Gastrocnemius medialis (tissue), 4 donors: ENCODE results near the gene SBK3. TPM values are rescaled to one million over a fixed set of nuclear protein-coding genes. Genes with fewer than 3 reads are reported as not detected.

ENCODE experiments used
- ATAC-seq, 2 donors: fragments of 150-250 bp; one replicate each; pipeline ENCODE4 v1.9.1; 2016
- DNase-seq, 2 donors: peaks; one replicate each; pipeline ENCODE4 v3.0.0-alpha.2; 2019
- H3K27ac ChIP-seq, 4 donors: fragments of 200-600 bp; sonication (generic); 1 replicate in 1 of 4; 2 replicates in 3 of 4; pipeline ENCODE4 v1.5.1; 2016 to 2018; ENCODE audit warnings: mild to moderate bottlenecking in 2 of 4, moderate library complexity in 1 of 4
- H3K27me3 ChIP-seq, 3 donors: fragments of 200-600 bp; sonication (generic) in 2 of 3; 1 replicate in 1 of 3; 2 replicates in 2 of 3; pipeline versions ENCODE4 v1.5.1 to v1.6.0; 2016 to 2019; ENCODE audit warnings: mild to moderate bottlenecking in 1 of 3, moderate library complexity in 1 of 3
- H3K36me3 ChIP-seq, 2 donors: fragments of 200-600 bp; sonication (generic) in 1 of 2; one replicate each; pipeline ENCODE4 v1.5.1; 2017 to 2018
- H3K4me1 ChIP-seq, 2 donors: fragments of 200-600 bp; sonication (generic) in 1 of 2; one replicate each; pipeline ENCODE4 v1.5.1; 2016 to 2017; ENCODE audit warnings: mild to moderate bottlenecking in 2 of 2
- H3K4me3 ChIP-seq, 4 donors: fragments of 200-600 bp; sonication (generic) in 3 of 4; 1 replicate in 1 of 4; 2 replicates in 3 of 4; pipeline ENCODE4 v1.5.1; 2016 to 2019; ENCODE audit warnings: mild to moderate bottlenecking in 2 of 4
- H3K9me3 ChIP-seq, 3 donors: fragments of 200-600 bp; sonication (generic) in 2 of 3; 1 replicate in 1 of 3; 2 replicates in 2 of 3; pipeline ENCODE4 v1.5.1; 2016 to 2019
- POLR2A ChIP-seq, 2 donors: fragments of 450-650 bp; IDR thresholded peaks; one replicate each; pipeline ENCODE4 v1.6.1; 2017; ENCODE audit warnings: antibody characterized with exemption in 2 of 2, mild to moderate bottlenecking in 2 of 2, moderate library complexity in 2 of 2
- in situ Hi-C, 4 donors: fragments of 200-750 bp; cut with MboI; loops; one replicate each; pipeline versions ENCODE4 v1.15.0 to v1.8.0; 2017; ENCODE audit warnings: low sequenced_read_pairs in 4 of 4
- intact Hi-C: fragments of 100-400 bp; cut with DNase I; formaldehyde crosslinking; loops from one replicate; pipeline ENCODE4 v1.15.1; 2023; ENCODE audit warnings: low total_unique reads
- total RNA-seq, 4 donors: library from RNA; depleted of rRNA; stranded (reverse); fragments of >200 nt; gene quantifications; one replicate each; pipeline versions ENCODE4 v1.1.0 to v1.2.3, GENCODE V29; 2016
- TF ChIP-seq, protein P1 (sequence below), 5 experiments: fragments of 450-650 bp in 3 of 5; fragments of 200-600 bp in 2 of 5; sonication (generic) in 2 of 5; IDR thresholded peaks in 4 of 5; conservative IDR thresholded peaks in 1 of 5; 1 replicate in 4 of 5; 2 replicates in 1 of 5; pipeline ENCODE4 v1.5.1; 2016 to 2019; ENCODE audit warnings: antibody characterized with exemption in 5 of 5, mild to moderate bottlenecking in 3 of 5, moderate library complexity in 3 of 5

SBK3 gene, protein sequence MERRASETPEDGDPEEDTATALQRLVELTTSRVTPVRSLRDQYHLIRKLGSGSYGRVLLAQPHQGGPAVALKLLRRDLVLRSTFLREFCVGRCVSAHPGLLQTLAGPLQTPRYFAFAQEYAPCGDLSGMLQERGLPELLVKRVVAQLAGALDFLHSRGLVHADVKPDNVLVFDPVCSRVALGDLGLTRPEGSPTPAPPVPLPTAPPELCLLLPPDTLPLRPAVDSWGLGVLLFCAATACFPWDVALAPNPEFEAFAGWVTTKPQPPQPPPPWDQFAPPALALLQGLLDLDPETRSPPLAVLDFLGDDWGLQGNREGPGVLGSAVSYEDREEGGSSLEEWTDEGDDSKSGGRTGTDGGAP
- total RNA-seq = 10 to 100 TPM in 1 of 4 donors, 1 to 10 TPM in 3; 3.1 to 24.1 (median 6.8) TPM

DNA sequence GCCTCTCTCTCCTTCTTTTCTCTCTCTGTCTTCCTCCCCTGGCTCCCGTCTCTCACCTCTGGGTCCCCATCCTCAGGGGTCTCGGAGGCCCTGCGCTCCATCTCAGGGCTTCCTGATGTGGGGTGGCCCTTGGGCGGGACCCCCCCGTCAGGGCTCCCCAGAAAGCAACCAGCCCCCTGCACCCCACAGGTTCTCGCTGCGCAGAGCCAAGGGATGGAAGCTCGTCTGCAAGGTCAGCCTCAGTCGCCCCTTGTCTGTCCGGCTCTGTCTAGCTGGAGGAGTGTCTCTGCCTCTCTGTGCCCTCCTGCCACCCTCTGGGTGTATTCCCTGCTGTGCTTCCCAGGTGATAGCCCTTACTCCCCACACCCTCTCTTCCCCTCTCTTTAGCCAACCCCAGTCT lies at the start of gene SBK3:
Gene SBK3, minus strand, starts transcription at position 101 of the 400 bp plus-strand sequence. Its CDS starts 0 bp downstream, at position 101.
- H3K27ac ChIP-seq = peak within 1 kb of the TSS; percentile 90 to 98 (median 94)
- H3K4me1 ChIP-seq = peaks cover 51 to 61% of the 10 kb centered on the region in 2 donors
- DNase-seq (no peak), ATAC-seq (no peak)
- in situ Hi-C loops (loop anchor here in 1 of 4 donors (5.0 kb wide), 1 partner anchor 52 kb away; the partner anchor contains the start of gene FIZ1), intact Hi-C loops (no loop called here)
- H3K9me3 ChIP-seq = no peaks in the 10 kb centered on the region
- H3K4me3 ChIP-seq = peak within 1 kb of the TSS in 3 of 4 donors; percentile 4 to 17 (median 7)
- no peak for TF ChIP-seq POLR2A (IDR thresholded peaks at IDR 0.05)
- TF ChIP-seq, protein P1, sequence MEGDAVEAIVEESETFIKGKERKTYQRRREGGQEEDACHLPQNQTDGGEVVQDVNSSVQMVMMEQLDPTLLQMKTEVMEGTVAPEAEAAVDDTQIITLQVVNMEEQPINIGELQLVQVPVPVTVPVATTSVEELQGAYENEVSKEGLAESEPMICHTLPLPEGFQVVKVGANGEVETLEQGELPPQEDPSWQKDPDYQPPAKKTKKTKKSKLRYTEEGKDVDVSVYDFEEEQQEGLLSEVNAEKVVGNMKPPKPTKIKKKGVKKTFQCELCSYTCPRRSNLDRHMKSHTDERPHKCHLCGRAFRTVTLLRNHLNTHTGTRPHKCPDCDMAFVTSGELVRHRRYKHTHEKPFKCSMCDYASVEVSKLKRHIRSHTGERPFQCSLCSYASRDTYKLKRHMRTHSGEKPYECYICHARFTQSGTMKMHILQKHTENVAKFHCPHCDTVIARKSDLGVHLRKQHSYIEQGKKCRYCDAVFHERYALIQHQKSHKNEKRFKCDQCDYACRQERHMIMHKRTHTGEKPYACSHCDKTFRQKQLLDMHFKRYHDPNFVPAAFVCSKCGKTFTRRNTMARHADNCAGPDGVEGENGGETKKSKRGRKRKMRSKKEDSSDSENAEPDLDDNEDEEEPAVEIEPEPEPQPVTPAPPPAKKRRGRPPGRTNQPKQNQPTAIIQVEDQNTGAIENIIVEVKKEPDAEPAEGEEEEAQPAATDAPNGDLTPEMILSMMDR (IDR thresholded peaks at IDR 0.05 in 4 of 5, conservative IDR thresholded peaks at IDR 0.05 in 1 of 5) = no peak
- no peaks in the 10 kb centered on the region for H3K36me3 ChIP-seq
- no peaks in the 10 kb centered on the region for H3K27me3 ChIP-seq

DNA sequence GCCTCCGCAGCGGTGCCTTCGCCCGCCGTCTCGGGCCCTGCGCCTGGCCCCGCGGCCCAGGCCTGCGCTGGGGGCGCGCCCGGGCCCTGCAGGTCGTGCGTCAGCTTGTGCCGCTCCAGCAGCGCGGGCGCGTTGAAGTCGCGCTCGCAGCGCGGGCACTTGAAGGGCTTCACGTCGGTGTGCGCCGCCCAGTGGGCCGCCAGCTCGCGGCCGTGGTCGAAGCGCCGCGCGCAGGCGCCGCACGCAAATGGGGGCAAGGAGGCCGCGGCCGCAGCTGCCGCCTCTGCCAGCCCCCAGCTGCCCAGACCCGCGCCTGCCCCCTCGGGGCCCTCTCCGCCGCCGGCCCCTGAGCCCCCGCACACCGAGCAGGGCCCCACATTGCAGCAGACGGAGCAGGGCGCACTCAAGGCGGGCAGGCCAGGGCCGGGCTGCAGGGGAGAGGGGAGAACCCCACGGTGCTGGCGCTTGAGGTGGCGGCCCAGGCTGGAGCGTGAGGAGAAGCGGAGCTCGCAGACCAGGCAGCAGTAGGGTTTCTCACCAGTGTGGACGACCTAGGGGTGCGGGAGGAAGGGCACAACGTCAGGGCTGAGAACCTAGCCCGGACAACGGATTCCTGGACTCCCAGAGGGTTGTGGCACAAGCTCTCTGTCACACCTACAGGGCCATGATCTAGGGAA lies 47.9 kb upstream of the SBK3 start:
- no peak for ATAC-seq
- TF ChIP-seq, protein P1 (IDR thresholded peaks at IDR 0.05 in 4 of 5, conservative IDR thresholded peaks at IDR 0.05 in 1 of 5) = no peak
- no peak for TF ChIP-seq POLR2A (IDR thresholded peaks at IDR 0.05)
- H3K4me1 ChIP-seq = peaks cover 7 to 14% of the 10 kb centered on the region in 2 donors
- intact Hi-C loops = no loop called here
- H3K9me3 ChIP-seq = no peaks in the 10 kb centered on the region
- H3K27me3 ChIP-seq = no peaks in the 10 kb centered on the region
- in situ Hi-C loops = no loop called here
- no peak overlapping the region for H3K4me3 ChIP-seq
- no peak for DNase-seq
- peaks cover 0 to 16% of the 10 kb centered on the region in 2 donors for H3K36me3 ChIP-seq
- peak overlapping the region in 3 of 4 donors; percentile 42 to 100 (median 44) for H3K27ac ChIP-seq

DNA sequence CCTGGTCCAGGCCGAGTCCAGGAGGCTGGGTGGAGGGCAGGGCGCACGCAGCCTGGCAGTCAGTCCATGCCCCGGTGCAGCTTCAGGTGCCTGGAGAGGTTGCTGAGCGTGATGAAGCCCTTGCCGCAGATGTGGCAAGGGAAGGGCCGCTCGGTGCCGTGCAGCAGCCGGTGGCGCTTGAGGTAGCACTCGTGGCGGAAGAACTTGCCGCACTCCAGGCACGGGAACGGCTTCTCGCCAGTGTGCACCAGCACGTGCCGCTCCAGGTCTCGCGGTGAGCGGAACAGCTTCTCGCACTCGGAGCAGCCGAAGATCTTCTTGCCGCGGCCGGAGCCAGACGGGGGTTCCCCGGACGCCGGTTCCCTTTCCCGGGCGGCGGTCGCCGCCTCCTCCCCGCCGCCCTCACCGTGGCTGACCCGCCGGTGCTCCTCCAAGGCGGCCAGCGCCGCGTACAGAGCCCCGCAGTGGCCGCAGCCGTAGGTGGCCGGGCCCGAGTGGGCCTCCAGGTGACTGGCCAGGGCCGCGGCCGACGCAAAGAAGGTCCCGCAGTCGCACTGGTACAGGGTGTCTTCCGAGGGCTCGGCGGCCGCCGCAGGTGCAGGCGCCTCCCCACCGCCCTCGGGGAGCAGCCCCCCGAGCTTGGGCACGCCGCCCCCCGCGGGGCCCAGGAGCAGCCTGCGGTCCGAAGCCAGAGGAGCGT lies 47.2 kb upstream of the SBK3 start:
- DNase-seq (no peak), ATAC-seq (no peak)
- no peak overlapping the region for H3K27ac ChIP-seq
- in situ Hi-C loops (no loop called here), intact Hi-C loops (no loop called here)
- peaks cover 0 to 16% of the 10 kb centered on the region in 2 donors for H3K36me3 ChIP-seq
- no peaks in the 10 kb centered on the region for H3K27me3 ChIP-seq
- no peaks in the 10 kb centered on the region for H3K9me3 ChIP-seq
- no peak overlapping the region for H3K4me3 ChIP-seq
- TF ChIP-seq, protein P1 (IDR thresholded peaks at IDR 0.05 in 4 of 5, conservative IDR thresholded peaks at IDR 0.05 in 1 of 5) = no peak
- no peak for TF ChIP-seq POLR2A (IDR thresholded peaks at IDR 0.05)
- peaks cover 11 to 16% of the 10 kb centered on the region in 2 donors for H3K4me1 ChIP-seq

DNA sequence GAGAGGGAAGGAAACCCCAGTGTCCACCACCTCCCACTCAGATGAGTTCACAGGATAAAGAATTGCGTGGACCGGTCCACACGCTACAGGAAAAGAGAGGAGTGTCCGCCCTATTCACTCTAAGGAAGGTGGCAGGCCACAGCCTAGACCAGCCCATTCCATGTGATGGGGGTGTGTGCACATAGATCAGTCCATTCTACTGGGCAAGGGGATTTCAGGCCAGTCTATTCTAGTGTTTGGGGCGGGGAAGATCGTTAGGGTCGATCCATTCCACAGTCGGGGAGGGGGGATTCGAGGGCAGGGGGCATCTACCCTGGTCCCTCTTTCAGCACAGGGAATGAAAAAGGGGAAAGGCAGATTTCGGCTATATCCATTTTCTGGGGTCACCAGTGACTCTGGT lies 46.2 kb upstream of the SBK3 start:
- intact Hi-C loops = no loop called here
- no peak overlapping the region for H3K4me3 ChIP-seq
- ATAC-seq (no peak), DNase-seq (no peak)
- H3K9me3 ChIP-seq = no peaks in the 10 kb centered on the region
- TF ChIP-seq POLR2A (IDR thresholded peaks at IDR 0.05) = no peak
- TF ChIP-seq, protein P1 (IDR thresholded peaks at IDR 0.05 in 4 of 5, conservative IDR thresholded peaks at IDR 0.05 in 1 of 5) = no peak
- peaks cover 0 to under 1% (median 0%) of the 10 kb centered on the region in 3 donors for H3K27me3 ChIP-seq
- H3K4me1 ChIP-seq = peaks cover 21 to 24% of the 10 kb centered on the region in 2 donors
- in situ Hi-C loops = no loop called here
- H3K27ac ChIP-seq = no peak overlapping the region
- peaks cover 0 to 16% of the 10 kb centered on the region in 2 donors for H3K36me3 ChIP-seq
